GM23338 (cell line): Measurements from ENCODE around the gene SLC9A3. TPM values are rescaled to one million over a fixed set of nuclear protein-coding genes. Genes with fewer than 3 reads are reported as not detected.

Experiments used
- ATAC-seq: fragments of 200-7000 bp; cut with Tn5 transposase; 3 replicates; pipeline ENCODE4 v1.9.1; 2020
- DNase-seq: peaks from one replicate; pipeline ENCODE4 v3.0.0-alpha.2; 2015; ENCODE audit warnings: low spot score
- H2AFZ ChIP-seq: fragments of 200-600 bp; sonication (generic); 2 replicates; pipeline ENCODE4 v1.8.0; 2016; ENCODE audit warnings: antibody characterized with exemption, mild to moderate bottlenecking, moderate library complexity
- H3F3A ChIP-seq: fragments of 200-600 bp; sonication (generic); replicated peaks from 2 replicates; pipeline ENCODE4 v1.8.0; 2017; ENCODE audit warnings: antibody characterized with exemption, mixed run types, low read depth
- H3K27ac ChIP-seq: fragments of 200-600 bp; sonication (generic); 2 replicates; pipeline ENCODE4 v1.6.1; 2016; ENCODE audit warnings: low read depth
- H3K27me3 ChIP-seq: fragments of 200-600 bp; sonication (generic); 2 replicates; pipeline ENCODE4 v1.8.0; 2016; ENCODE audit warnings: mild to moderate bottlenecking, mixed run types, moderate library complexity; ENCODE audit not compliant: insufficient read depth
- H3K36me3 ChIP-seq: fragments of 200-600 bp; sonication (generic); 2 replicates; pipeline ENCODE4 v1.8.0; 2016; ENCODE audit warnings: mild to moderate bottlenecking; ENCODE audit not compliant: insufficient read depth
- H3K4me1 ChIP-seq: fragments of 200-600 bp; sonication (generic); 2 replicates; pipeline ENCODE4 v1.8.0; 2016; ENCODE audit warnings: mild to moderate bottlenecking, moderate library complexity; ENCODE audit not compliant: insufficient read depth
- H3K4me2 ChIP-seq: fragments of 200-600 bp; sonication (generic); 2 replicates; pipeline ENCODE4 v1.7.1; 2017; ENCODE audit warnings: mixed run types
- H3K4me3 ChIP-seq: fragments of 200-600 bp; sonication (generic); 2 replicates; pipeline ENCODE4 v1.6.1; 2016; ENCODE audit warnings: mixed run types
- H3K79me2 ChIP-seq: fragments of 200-600 bp; sonication (generic); replicated peaks from 2 replicates; pipeline ENCODE4 v1.8.0; 2017; ENCODE audit warnings: mild to moderate bottlenecking; ENCODE audit not compliant: insufficient read depth
- H3K9me2 ChIP-seq: fragments of 200-600 bp; sonication (generic); 2 replicates; pipeline ENCODE4 v1.8.0; 2017; ENCODE audit not compliant: insufficient read depth
- H4K20me1 ChIP-seq: fragments of 200-600 bp; sonication (generic); replicated peaks from 2 replicates; pipeline ENCODE4 v1.8.0; 2017; ENCODE audit warnings: mild to moderate bottlenecking; ENCODE audit not compliant: insufficient read depth
- H3K27ac Mint-ChIP-seq: 2 replicates; pipeline ENCODE4 v1.8.0; 2020; ENCODE audit warnings: inconsistent platforms, mild to moderate bottlenecking, moderate library complexity, mixed read lengths
- H3K27me3 Mint-ChIP-seq: 3 replicates; pipeline ENCODE4 v1.8.0; 2022; ENCODE audit warnings: low read depth, mild to moderate bottlenecking, moderate library complexity, mixed read lengths, inconsistent platforms; ENCODE audit not compliant: insufficient read depth, poor library complexity
- H3K36me3 Mint-ChIP-seq: 3 replicates; pipeline ENCODE4 v1.8.0; 2021; ENCODE audit warnings: low read depth, mild to moderate bottlenecking, inconsistent platforms, moderate library complexity, mixed read lengths
- H3K4me1 Mint-ChIP-seq: 3 replicates; pipeline ENCODE4 v1.8.0; 2020; ENCODE audit warnings: mild to moderate bottlenecking, inconsistent platforms, mixed read lengths
- H3K4me3 Mint-ChIP-seq: 3 replicates; pipeline ENCODE4 v1.8.0; 2021; ENCODE audit warnings: moderate library complexity, mild to moderate bottlenecking, inconsistent platforms, mixed read lengths
- H3K9me3 Mint-ChIP-seq: 3 replicates; pipeline ENCODE4 v1.8.0; 2020; ENCODE audit warnings: moderate library complexity, mild to moderate bottlenecking, inconsistent platforms, mixed read lengths
- CREB1 ChIP-seq: fragments of 250-450 bp; sonication (Bioruptor Pico); IDR thresholded peaks from 2 replicates; pipeline ENCODE4 v1.5.0; 2020; ENCODE audit warnings: low read depth, mild to moderate bottlenecking, moderate library complexity
- CTCF ChIP-seq, 2 experiments: fragments of 200-600 bp in 1 of 2; sonication (generic) in 1 of 2; conservative IDR thresholded peaks; 2 replicates each; pipeline versions ENCODE4 v1.5.1 to v1.6.1; 2016 to 2017; ENCODE audit warnings: antibody characterized with exemption in 2 of 2, low read depth in 2 of 2, mild to moderate bottlenecking in 2 of 2, moderate library complexity in 1 of 2
- ETS1 ChIP-seq: IDR thresholded peaks from 2 replicates; pipeline ENCODE4 v1.6.1; 2016; ENCODE audit warnings: antibody characterized with exemption
- EZH2 ChIP-seq: fragments of 200-600 bp; sonication (generic); IDR thresholded peaks from one replicate; pipeline ENCODE4 v1.8.0; 2017; ENCODE audit warnings: antibody characterized with exemption, mild to moderate bottlenecking, low read depth; ENCODE audit not compliant: unreplicated experiment
- EZH2phosphoT487 ChIP-seq: fragments of 200-600 bp; sonication (generic); IDR thresholded peaks from one replicate; pipeline ENCODE4 v1.8.1; 2018; ENCODE audit warnings: antibody characterized with exemption; ENCODE audit not compliant: unreplicated experiment
- JUNB ChIP-seq: IDR thresholded peaks from one replicate; pipeline ENCODE4 v1.6.1; 2016; ENCODE audit warnings: antibody characterized with exemption; ENCODE audit not compliant: unreplicated experiment
- NANOG ChIP-seq: IDR thresholded peaks from 2 replicates; pipeline ENCODE4 v1.6.1; 2016; ENCODE audit warnings: antibody characterized with exemption, borderline replicate concordance
- POLR2AphosphoS5 ChIP-seq: IDR thresholded peaks from 2 replicates; pipeline ENCODE4 v1.6.1; 2016; ENCODE audit warnings: antibody characterized with exemption, low read depth
- REST ChIP-seq: IDR thresholded peaks from one replicate; pipeline ENCODE4 v1.6.1; 2018; ENCODE audit warnings: antibody characterized with exemption; ENCODE audit not compliant: unreplicated experiment
- STAT1 ChIP-seq: IDR thresholded peaks from one replicate; pipeline ENCODE4 v1.6.1; 2016; ENCODE audit warnings: antibody characterized with exemption; ENCODE audit not compliant: unreplicated experiment
- ZNF114 ChIP-seq: fragments of 250-450 bp; sonication (Bioruptor Pico); IDR thresholded peaks from 2 replicates; pipeline ENCODE4 v1.5.0; 2020; ENCODE audit warnings: mild to moderate bottlenecking, moderate library complexity
- ZNF331 ChIP-seq: fragments of 250-450 bp; sonication (Bioruptor Pico); IDR thresholded peaks from 2 replicates; pipeline ENCODE4 v1.5.0; 2020; ENCODE audit warnings: low read depth, mild to moderate bottlenecking, moderate library complexity
- ZNF462 ChIP-seq: fragments of 250-450 bp; sonication (Bioruptor Pico); IDR thresholded peaks from 2 replicates; pipeline ENCODE4 v1.5.0; 2020; ENCODE audit warnings: mild to moderate bottlenecking, moderate library complexity
- polyA plus RNA-seq: library from polyadenylated mRNA; unstranded; fragments of >200 nt; fragmentation: Nextera tagmentation; extraction: Ambion mirVana; gene quantifications from 2 replicates; pipeline ENCODE4 v1.2.1, GENCODE V29; 2016
- total RNA-seq: library from RNA; depleted of rRNA; stranded (reverse); fragments of >200 nt; shearing (Covaris generic); gene quantifications from 2 replicates; pipeline ENCODE4 v1.2.3, GENCODE V29; 2014

The SLC9A3 gene
- total and polyA plus RNA-seq, 2 experiments from 2014 or later: 0.39 to 3.1 TPM

GRCh38 chr5:421287-421880 is 102.9 kb downstream of the SLC9A3 start:
- Histone ChIP-seq H3K79me2 (no peaks in the 10 kb centered on the region), H3K9me2 (peaks cover 5% of the 10 kb centered on the region), H3K27me3 (no peaks in the 10 kb centered on the region), H3K4me2 (no peak overlapping the region), H3K4me1 (no peaks in the 10 kb centered on the region), H3K4me3 (no peak overlapping the region), H2AFZ (no peak overlapping the region), H3K27ac (no peak overlapping the region), H3F3A (no peaks in the 10 kb centered on the region), H3K36me3 (no peaks in the 10 kb centered on the region), H4K20me1 (no peaks in the 10 kb centered on the region)
- no peaks in the 10 kb centered on the region for H3K36me3 Mint-ChIP-seq
- DNase-seq: no peak
- ATAC-seq: no peak; the same call in 2 of the 3 replicates
- H3K4me3 Mint-ChIP-seq: no peak overlapping the region
- no peak overlapping the region for H3K27ac Mint-ChIP-seq
- H3K27me3 Mint-ChIP-seq: peaks cover 11% of the 10 kb centered on the region
- H3K9me3 Mint-ChIP-seq: no peaks in the 10 kb centered on the region
- TF ChIP-seq ETS1 (no peak), ZNF114 (CRISPR knock-in tag) (no peak), STAT1 (no peak), CREB1 (no peak), CTCF (conservative IDR thresholded peaks at IDR 0.05; ENCODE audit: low read depth in 2 of 2) (no peak), EZH2phosphoT487 (no peak), EZH2 (no peak), ZNF462 (CRISPR knock-in tag) (no peak), ZNF331 (no peak), JUNB (no peak), REST (no peak), NANOG (no peak), POLR2AphosphoS5 (no peak)
- peaks cover 4% of the 10 kb centered on the region; the same call in 1 of the 3 replicates for H3K4me1 Mint-ChIP-seq
